NB4 (cell line): ENCODE data around the gene SHANK1.

Experiments used
- DNase-seq: peaks from one replicate; pipeline ENCODE4 v3.0.0; 2010; ENCODE audit warnings: low read depth
- H3K4me3 ChIP-seq: one replicate; pipeline ENCODE4 v1.5.1; 2011; ENCODE audit warnings: mild to moderate bottlenecking, low read depth, low read length, moderate library complexity
- MYC ChIP-seq: IDR thresholded peaks from 2 replicates; pipeline ENCODE4 v1.6.1; 2011; ENCODE audit warnings: low read depth, low read length
- POLR2A ChIP-seq: IDR thresholded peaks from 2 replicates; pipeline ENCODE4 v1.6.1; 2011; ENCODE audit warnings: mild to moderate bottlenecking; ENCODE audit not compliant: insufficient read length; ENCODE audit errors: extremely low read depth
- TF ChIP-seq, protein P1 (sequence below): IDR thresholded peaks from 2 replicates; pipeline ENCODE4 v1.6.1; 2011; ENCODE audit warnings: low read depth, low read length
- TF ChIP-seq, protein P2 (sequence below): IDR thresholded peaks from one replicate; pipeline ENCODE4 v1.5.1; 2012; ENCODE audit warnings: low read depth, low read length

The SHANK1 gene

DNA sequence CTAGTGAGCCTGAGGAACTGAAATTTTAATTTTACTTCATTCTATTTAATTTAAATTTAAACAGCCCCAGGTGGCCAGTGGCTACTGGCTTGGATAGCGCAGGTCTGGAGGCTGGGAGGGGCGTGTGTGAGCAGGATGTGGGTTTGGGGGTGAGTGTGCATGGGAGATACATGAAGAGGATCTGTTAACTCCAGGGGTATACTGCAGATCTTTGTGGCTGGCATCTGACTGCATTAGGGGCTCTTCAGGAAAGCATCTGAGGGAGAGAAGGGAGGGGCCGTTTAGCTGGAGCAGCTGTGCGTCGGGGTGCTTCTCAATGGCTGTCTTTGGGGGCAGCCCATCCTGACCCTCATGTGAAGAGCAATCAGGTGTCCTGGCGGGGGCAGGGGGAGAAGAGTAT lies 6.8 kb downstream of the SHANK1 start:
- TF ChIP-seq, protein P1, sequence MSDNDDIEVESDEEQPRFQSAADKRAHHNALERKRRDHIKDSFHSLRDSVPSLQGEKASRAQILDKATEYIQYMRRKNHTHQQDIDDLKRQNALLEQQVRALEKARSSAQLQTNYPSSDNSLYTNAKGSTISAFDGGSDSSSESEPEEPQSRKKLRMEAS, result no peak
- TF ChIP-seq, protein P2, sequence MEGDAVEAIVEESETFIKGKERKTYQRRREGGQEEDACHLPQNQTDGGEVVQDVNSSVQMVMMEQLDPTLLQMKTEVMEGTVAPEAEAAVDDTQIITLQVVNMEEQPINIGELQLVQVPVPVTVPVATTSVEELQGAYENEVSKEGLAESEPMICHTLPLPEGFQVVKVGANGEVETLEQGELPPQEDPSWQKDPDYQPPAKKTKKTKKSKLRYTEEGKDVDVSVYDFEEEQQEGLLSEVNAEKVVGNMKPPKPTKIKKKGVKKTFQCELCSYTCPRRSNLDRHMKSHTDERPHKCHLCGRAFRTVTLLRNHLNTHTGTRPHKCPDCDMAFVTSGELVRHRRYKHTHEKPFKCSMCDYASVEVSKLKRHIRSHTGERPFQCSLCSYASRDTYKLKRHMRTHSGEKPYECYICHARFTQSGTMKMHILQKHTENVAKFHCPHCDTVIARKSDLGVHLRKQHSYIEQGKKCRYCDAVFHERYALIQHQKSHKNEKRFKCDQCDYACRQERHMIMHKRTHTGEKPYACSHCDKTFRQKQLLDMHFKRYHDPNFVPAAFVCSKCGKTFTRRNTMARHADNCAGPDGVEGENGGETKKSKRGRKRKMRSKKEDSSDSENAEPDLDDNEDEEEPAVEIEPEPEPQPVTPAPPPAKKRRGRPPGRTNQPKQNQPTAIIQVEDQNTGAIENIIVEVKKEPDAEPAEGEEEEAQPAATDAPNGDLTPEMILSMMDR, result no peak
- no peak for TF ChIP-seq MYC
- no peak for TF ChIP-seq POLR2A
- no peak for DNase-seq
- no peak overlapping the region for H3K4me3 ChIP-seq

DNA sequence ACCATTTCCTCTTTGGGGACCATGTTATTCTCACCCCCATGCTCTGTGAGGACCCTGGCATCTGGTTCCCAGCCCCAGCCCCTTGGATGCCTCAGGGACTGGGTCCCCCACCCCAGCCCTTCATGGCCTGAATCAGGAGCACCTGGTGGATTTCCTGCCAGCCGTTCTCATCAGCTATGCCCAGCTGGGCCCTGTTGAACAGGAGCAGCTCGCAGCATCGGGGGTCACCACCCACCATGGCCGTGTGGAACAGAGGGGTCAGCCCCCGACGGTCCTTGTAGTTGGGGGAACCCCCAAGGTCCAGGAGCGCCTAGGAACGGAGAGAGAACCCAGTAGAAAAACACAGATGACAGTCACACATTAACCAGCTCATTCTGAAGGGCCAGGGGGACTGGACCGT lies 7.8 kb downstream of the SHANK1 start:
- no peak overlapping the region for H3K4me3 ChIP-seq
- TF ChIP-seq MYC, result no peak
- TF ChIP-seq, protein P2, result no peak
- TF ChIP-seq, protein P1, result no peak
- TF ChIP-seq POLR2A, result no peak
- no peak for DNase-seq

DNA sequence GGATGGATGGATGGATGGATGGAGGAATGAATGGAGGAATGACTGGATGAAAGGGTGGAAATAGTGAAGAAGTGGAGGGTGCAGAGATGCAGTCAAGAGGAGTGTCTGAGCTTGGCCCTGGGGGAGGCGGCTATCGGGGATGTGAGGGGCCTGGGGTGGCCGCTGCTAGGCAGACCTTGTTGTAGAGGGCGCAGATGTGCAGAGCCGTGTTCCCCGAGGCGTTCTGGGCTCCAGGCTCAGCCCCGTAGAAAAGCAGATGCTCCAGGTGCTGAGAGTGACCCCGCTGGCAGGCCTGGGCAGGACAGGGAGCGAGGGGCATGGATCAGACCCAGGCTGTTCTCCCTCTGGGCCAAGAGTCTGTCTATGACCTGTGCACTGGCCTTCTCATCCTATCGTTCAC lies 8.4 kb downstream of the SHANK1 start:
- TF ChIP-seq POLR2A (no peak), MYC (no peak)
- TF ChIP-seq, protein P1, result no peak
- TF ChIP-seq, protein P2, result no peak
- no peak for DNase-seq
- no peak overlapping the region for H3K4me3 ChIP-seq

DNA sequence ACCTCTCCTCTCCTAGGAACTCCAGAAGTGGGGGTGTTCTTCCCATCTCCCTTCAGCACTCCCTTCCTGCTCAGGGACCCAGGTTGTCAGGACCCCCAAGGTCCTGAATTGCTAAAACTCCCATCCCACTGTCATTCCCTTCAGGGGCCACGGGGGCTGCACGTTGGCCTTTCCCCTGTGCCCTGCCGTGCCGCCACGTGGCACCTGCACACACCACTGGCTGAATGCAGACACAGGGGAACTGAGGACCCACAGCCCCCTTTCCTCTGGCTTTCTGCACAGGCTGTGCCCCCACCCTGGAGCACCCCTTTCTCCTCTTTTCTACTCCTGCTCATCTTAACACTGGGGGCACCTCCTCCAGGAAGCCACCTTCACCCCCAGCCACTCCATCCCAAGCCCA lies 9.0 kb downstream of the SHANK1 start:
- TF ChIP-seq POLR2A, result no peak
- TF ChIP-seq, protein P2, result no peak
- TF ChIP-seq MYC, result no peak
- TF ChIP-seq, protein P1, result no peak
- no peak for DNase-seq
- no peak overlapping the region for H3K4me3 ChIP-seq

DNA sequence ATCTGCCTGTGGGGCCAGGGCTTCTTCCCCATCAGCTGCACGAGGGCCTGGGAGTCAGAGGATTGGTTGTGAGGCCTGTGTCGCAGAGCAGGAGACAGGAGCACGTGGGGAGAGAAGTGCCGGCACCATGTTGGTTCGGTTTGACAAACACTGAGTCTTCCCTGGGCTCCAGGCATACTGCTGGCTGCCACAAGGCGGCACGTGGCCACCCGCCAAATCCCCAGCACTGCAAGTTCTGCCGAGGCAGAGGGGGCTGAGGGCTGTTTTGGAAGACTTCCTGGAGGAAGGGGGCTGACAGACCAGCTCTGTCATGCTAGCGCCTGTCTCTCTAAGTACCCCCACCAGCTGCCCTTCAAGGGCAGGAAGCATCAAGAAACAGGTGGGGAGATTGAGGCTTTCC lies 9.5 kb downstream of the SHANK1 start:
- TF ChIP-seq, protein P1, result no peak
- no peak for TF ChIP-seq MYC
- TF ChIP-seq, protein P2, result no peak
- no peak for TF ChIP-seq POLR2A
- DNase-seq, result no peak

DNA sequence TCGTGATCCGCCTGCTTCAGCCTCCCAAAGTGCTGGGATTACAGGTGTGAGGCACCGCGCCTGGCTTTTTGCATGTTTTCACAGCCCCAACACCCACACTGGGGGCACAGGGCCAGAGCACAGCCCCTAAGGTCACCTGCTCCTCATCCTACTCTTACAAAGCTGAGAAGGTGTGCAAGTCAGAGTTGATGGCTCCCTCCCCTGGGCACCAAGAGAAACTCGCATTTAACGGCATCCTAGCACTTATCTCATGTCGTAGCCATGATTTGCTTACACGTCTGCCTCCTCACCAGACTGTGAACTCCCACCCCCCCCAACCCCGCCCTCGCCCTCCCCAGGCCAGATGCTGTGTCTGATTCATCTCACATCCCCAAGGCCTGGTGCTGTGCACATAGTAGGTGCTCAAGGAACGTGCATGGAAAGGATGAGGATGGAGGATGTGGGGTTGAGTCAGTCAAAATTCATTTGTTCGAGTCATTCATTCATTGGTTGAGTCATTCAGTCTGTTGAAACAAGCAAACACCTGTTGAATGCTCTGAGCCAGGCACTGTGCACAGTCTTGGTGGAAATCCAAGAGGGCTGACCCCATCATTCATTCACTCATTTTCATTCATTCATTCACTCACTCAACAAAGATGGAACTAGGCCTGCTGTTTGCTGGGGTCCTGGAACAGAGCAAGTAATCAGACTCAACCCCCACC lies 11.3 kb downstream of the SHANK1 start:
- DNase-seq, result no peak
- TF ChIP-seq, protein P2, result no peak
- TF ChIP-seq POLR2A (no peak), MYC (no peak)
- TF ChIP-seq, protein P1, result no peak
- H3K4me3 ChIP-seq, result no peak overlapping the region

More for the DNA sequence above, 9.5 kb downstream of the SHANK1 start:
- H3K4me3 ChIP-seq, result no peak overlapping the region
